Measurements from ENCODE around the gene RXRA.

Gene RXRA

DNA sequence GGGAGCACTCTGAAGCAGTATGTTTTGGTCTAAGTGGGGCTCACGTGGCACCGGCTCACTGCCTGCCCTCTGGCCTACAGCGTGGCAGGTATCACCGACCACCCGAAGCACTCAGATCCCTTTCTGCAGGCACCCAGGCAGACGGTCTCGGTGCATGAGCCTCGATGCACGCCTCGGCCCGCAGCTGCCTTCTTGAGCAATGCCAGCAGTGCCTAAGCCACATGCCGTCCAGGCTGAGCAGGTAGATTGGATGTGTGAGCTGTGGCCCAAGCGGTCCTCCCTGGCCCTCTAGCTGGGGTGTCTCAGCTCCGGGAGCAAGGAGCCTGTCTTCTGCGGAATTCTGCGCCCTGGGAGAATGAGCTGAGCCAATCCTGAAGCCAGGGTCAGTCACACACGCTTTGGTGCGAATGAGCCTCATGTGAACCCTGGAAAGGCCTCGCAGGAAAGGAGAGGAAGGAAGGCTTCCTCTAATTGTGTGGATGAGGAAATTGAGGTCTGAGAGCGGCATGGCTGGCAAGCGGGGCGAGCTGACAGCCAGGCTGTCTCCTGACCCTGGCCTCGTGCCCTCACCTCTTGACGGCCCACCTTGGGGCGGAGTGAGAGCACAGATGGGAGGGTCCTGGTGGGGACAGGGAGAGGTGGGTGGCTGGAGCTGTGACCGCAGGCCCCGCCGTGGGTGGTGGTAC, 14.4 kb downstream of the RXRA start:
- no peak for FAIRE-seq

DNA sequence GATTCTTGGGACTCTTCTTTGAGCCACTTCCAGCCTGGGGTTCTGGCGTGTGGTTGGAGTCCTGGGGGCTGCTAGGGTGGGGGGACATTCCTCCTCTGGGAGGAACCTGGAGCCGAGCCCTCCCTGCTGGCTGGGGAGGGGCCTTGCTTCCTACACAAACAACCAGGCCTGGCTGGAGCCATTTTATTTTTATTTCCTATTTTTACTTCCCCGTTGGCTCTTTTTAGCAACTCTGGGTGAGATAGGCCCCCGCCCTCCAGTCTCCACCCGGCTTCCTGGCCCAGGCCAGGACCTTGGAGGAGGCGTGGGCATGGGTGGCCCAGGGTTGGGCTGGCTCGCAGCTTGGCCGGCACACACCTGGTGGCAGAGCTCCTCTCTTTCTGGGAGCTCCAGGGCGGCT, 15.1 kb downstream of the RXRA start:
- FAIRE-seq = no peak

DNA sequence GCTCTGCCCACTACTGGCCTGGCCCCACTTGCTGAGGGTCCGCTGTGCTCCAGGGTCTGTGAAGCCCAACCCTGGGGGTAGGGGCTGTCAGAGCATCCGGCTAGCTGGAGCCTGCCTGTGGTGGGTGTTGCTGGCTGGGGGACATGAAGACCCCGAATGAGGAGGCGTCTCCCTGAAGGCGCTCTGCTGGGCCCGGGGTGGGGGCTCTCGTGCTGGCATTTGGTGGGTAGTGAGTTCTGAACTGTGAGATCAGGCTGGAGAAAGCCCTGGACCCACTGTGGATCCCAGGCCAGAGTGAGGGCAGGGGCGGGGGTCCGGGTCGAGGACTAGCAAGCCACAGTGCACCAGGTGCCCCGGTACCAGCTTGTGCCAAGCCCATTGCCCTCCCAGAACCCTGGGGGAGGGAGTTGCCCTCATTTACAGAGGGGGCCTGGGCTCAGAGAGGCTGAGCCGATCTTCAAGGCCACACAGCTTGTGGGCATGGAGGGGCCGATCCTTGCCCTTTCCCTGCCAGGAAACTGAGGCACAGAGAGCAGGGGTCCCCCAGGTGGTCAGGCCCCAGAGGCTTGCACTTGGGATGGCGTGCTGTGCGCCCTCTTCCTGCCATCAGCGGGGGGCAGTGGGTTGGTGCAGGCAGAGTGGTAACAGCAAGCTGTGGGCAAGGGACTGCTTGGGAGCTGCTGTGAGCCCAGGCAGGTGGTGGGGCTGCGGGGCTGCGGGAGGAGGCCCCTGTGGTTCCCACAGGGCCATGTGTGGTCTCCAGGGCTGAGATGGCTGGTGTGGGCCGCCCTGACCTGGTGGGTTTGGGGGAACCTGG, 15.9 kb downstream of the RXRA start:
- FAIRE-seq = no peak

DNA sequence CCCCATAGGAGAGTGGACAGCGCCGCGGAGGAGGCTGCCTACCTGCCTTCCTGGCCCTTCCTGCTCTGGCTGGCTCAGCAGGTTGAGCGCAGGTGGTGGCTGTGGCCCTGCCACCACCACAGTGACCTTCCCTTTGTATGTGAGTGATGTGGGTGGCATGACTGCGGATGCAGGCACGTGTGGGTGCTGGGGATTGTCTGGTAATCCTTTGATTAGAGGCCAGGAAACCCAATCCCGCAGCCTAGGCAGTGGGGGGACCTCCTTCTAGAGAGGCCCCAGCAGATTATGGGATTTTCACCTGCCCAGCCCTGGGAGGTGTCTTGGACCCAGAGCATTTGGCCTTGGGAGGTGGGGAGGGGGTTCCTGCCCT, 16.5 kb downstream of the RXRA start:
- no peak for FAIRE-seq

DNA sequence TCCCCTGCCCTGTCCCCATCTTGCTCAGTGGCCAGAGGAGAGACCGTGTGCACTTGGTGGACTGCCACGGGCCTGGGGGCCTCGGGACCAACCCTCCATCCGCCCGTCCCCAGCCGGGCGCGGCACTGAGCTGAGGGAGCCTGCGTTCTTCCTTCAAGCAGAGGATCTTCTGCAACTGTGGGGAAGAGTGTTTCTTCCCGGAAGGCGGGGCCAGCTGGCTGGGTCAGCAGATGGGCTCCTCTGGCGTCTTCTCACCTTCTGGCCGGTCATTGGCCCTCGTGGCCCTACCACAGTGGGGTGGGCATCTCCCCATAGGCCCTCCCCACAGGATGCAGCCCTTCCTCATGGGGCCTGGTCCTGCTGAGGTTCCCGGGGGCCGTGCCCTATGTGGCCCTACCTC, 17.4 kb downstream of the RXRA start:
- FAIRE-seq = no peak

DNA sequence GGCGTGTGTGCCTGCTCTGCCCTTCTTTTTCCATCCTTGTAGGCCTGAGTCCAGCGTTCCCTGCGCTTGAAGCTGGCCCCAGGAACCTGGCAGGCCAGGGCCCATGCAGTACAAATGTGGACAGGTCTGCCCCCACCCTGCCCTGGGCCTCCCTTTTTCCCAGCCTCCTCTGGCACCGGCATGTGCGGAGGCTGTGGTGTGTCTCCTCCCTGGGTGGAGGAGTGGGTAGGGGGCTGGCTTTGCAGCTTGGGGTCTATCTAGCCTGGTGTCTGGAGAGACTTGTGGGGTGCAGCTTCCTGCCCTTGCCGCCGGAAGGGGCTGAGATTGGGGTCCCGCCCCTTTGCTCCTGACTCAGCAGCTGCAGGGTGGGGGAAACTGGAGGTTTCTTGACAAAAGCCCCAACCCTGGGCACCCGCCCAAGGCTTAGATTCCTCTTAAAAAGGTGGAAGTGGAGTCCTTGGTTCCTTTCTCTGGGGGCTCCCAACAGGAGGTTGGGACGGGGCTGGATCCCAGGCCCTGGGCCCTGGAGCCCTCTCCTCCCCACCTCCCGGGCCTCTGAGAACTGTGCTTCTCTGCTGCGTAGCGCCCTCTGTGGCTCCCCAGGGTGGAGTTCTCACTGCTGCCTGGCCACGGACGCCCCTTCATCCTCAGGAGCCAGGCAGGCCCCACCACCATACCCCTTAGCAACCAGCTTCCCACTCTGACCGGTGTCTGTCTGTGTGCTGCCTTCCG, 18.0 kb downstream of the RXRA start:
- FAIRE-seq = no peak

DNA sequence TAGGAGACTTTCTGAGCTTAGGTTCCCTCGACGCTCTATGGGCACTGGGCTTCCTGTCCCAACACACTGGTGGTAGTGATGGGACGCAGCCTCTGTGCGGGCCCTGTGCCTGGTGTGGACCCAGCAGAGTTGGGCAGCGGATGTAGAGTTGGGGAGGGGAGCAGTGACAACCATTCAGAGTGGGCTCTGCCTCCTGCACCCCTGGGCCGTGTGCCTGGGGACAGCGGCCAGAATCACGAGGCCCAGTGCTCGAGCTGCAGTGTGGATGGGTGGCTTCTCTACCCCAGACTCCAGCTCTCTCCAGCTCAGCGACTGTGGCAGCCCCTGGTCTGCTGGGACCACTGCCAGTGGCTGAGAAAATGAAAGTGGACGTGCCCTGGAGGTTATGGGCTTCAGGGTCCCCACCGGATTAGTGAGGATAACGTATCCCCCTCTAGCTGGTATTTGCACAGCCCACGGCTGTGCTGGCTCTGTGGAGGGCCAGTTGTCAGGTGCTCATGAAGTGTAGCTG, 18.6 kb downstream of the RXRA start:
- no peak for FAIRE-seq

DNA sequence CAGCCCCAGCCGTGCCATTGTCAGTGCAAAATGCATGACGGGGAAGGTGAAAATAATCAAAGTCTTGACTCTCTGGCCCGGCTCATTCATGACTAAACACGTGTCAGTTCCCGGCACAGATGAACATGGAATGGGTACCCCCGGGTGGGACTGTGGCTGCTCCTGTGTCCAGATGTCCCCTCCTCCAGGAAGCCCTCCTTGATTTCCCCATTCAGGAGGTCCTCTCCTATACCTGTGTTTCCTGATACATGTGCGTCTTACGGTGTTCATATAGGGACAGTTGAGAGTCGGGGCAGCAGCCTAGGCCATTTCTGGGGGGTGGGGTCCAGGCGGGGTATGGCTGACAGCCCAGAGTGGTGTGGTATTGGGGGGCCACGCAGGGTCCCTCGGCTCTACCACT, 19.5 kb downstream of the RXRA start:
- FAIRE-seq = no peak

DNA sequence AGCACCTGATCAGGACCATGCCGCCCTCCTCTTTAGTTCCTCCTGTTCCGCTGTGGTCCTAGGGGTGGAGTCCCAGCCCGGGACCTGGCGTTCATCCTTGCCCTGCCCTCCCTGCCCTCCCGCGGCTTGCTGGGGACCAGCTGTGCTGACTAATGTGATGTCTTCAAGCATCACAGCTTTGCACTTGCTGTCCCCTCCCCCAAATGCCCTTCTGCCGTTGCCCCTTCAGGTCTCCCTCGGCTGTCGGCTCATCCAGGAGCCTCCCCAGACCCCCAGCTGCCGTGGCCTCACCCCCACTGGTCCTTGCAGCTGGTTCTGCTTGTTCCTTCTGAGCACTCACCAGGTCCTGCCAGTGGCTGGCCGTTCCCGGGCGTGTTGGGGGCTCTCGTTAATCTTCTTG, 19.9 kb downstream of the RXRA start:
- no peak for FAIRE-seq

DNA sequence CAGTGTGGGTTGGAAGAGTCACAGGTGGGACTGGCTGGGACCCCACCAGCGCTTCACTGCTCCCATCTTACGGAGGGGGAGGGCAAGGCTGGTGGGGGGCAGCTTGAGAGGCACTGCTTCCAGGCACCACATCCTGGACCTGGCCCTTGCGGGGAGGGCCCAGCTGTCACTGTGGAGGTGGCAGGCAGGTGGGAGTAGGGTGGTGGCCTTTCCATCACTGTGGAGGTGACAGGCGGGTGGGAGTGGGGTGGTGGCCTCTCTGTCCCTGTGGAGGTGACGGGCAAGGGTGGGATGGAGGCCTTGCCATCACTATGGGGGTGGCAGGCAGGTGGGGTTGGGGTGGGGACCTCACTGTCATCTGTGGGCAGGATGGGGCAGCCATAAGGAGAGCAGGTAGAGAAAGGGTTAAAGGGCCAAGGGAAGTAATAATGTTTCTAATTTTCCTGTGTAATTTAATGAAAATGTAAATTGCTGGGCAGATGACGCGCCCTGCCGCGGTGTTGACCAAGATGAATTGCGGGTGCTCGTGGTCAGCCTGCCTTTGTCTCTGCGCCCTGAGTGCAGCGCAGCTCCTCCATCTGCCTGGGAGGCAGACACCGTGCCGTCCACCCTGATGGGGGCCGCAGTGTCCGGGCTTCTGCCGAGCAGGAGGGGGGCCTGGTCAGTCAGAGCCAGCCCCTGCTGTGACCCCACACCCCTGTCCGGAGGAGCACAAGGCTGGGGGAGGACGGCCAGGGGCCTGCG, 20.8 kb downstream of the RXRA start:
- no peak for FAIRE-seq

DNA sequence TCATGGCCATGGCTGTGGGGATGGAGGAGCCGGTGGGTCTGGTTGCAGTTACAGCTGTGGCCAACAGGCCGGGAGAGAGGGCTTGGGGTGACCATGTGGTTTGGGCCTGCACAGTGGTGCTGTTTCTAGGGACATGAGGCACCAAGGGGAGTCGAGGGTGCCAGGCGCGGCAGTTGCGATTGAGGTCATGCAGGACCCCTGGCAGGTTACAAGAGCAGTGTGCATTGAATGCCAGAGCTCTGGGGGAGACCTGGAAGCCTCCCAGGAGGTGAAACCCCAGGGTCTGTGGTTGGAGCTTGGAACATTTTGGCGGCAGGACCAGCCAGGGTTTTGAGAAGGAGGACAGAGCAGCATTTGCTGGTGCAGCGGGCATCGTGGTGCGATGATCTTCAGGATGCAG, 21.7 kb downstream of the RXRA start:
- no peak for FAIRE-seq

DNA sequence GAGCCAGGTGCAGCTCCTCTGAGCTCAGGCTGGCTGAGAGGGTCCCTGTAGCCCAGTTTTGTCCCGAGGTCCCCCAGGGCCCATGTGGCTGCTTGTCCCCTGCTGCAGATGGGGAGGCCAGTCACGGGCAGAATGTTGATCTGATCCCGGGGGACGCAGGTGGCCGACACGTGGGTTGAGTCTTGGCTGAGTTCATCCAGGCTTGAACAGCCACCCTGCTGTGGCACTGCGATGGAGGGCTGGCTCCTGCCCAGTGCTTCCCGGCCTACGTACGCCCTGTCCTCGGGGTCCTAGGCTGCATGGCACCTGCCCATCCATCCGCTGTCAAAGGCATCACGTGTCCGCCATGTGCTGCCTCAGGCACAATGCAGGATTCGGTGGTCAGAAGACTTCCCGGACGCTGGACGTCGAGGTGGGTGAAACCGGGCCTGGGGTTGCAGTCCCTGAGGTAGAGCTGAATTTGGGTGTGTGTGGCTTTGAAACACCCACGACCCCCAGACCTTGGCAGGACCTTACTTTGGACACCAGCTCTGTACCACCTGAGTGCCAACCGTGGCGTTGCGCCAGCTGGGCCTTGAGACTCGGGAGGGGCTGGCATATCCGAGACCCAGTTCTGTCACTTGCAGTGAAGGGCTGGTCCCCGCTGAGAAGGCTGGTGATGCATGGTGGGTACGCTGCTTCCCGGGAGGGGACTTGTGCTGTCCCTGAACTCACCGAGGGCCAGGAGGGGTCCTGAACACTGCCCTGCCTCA, 22.3 kb downstream of the RXRA start:
- FAIRE-seq = no peak

DNA sequence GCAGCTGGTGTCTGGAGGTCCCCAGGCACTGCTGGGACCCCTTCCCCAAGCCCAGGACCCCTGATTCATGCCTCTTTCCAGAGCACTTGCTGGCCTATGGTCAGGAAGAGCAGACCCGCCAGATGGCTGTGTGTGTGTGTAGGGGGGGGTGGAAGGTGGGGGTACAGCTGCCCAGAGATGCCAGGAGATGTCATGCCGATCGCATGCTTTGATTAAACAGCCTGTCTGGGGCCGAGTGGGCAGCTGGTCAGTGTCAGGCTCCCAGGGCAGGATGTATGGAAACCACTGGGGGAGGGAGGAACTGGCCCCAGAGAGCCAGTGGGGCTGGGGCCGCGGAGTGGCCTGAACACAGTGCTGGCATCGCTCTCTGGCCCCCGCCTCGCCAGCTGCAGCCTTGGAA, 23.7 kb downstream of the RXRA start:
- no peak for FAIRE-seq

DNA sequence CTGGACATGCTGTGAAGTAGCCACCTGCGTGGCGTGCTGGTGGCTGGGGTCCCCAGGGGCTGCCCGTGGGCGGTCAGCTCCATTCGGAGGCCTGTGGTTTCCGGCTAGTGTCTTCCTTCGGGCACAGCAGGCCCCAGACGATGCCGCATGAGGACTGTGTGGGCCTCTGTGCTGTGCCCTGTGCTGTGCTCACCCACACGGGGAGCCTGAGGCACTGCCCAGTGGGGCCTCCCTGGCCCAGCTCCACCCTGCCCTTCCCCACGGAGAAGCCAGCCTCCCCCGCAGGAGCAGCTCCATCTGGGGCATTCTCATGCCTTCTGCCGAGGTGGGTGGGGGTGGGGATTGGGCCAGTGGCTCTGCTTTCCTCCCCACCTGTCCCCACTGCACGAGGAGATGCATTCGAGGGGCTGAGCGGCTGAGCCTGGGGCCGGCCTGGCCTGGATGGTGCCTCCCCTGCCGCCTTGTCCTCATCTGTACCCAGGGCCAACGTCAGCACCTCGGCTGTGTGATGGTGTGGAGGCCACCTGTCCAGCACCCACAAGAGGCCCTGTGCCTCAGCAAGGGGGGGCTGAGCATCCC, 24.2 kb downstream of the RXRA start:
- FAIRE-seq = no peak

DNA sequence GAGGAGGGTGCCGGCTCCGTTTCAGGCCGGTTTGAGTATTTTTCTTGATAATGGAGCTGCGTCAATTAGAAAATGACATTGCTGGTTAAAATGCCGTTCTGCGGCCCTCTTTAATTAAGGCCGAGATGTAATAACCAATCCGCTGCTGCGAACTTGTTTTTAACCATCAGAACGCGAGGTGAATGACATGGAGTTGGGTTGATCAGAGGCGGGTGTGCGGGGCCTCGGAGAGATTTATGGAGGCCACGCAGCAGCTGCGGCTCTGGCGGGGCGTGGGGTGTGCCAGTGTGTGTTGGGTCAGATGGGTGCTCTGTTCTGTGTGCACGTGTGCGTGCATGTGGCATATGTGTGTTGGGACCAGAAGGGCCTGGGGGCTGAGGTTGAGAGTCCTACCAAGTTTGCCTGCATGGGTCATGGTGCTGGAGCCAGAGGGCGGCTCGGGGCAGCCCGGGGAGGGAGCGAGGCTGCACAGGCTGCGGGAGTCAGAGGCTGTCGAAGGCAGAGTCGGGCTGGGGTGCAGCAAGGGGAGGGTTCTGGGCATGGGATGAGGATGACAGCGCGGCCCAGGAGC, 25.4 kb downstream of the RXRA start:
- FAIRE-seq = no peak

DNA sequence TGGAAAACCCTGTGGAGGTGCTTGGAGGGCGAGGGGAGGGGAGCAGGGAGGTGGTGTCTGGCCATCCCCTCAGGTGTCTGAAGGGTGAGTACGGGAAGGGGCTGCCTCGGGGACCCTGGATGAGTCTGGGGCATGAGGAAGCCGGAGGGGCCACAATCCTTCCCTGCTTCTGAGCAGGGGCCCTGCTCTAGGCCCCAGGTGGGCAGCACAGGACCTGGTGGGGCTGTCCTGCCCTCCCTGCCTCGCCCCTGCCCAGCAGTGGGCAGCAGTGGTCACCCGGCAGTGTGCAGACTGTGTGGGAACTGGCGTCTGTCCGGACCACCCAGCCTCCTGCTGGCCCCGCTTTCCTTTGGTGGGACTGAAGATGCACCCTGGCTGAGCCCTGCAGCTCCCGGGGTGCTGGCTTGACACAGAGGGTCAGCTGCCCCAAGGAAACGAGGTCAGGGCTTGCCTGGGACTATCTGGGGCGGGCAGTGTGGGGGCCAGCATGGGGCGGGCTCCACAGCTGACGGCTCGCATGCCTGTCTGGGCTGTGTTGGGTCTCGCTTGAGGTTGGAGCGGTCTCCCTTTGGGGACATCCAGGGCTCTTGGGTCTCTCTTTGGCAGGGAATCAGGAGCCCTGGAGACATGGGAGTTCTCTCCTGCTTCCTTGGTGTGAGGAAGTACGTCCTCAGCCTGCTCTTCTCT, 26.1 kb downstream of the RXRA start:
- FAIRE-seq = no peak

DNA sequence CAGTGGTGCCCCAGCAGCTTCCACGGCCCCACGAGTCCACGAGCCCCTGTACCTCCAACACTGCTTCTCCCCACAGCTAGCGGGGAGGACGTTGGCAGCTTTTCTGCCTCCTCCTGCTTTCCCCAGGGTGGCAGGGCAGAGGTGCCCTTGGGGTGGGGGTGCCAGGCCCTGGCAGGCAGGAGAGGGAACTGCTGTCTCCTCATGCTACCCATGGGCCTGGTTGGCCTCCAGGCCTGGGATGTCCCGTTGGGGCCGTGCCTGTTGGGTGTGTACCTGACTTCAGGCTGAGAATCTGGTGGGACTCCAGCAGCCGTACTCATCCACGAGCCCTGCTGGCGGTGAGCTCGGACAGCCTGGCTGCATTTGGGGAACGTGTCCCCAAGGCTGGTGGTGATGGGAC, 27.3 kb downstream of the RXRA start:
- FAIRE-seq = no peak

DNA sequence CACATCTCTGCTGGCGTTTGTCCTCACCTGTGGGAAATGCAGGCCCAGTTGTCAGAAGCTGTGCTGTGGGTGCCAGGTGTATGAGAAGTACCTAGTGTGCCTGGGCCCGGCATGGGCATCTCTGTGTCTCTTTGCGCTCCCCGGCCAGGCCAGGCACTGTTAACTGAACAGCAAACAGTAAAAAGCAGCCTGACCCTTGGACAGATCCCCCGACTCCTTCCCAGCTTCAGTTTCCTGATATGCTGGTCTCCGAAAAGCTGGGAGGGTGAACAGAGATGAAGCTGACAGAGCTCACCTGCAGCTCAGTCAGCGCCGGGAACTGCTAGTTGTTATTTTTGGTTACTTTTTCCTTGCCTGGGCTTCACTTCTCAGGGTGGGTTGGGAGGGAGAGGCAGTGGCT, 28.9 kb downstream of the RXRA start:
- FAIRE-seq = no peak

DNA sequence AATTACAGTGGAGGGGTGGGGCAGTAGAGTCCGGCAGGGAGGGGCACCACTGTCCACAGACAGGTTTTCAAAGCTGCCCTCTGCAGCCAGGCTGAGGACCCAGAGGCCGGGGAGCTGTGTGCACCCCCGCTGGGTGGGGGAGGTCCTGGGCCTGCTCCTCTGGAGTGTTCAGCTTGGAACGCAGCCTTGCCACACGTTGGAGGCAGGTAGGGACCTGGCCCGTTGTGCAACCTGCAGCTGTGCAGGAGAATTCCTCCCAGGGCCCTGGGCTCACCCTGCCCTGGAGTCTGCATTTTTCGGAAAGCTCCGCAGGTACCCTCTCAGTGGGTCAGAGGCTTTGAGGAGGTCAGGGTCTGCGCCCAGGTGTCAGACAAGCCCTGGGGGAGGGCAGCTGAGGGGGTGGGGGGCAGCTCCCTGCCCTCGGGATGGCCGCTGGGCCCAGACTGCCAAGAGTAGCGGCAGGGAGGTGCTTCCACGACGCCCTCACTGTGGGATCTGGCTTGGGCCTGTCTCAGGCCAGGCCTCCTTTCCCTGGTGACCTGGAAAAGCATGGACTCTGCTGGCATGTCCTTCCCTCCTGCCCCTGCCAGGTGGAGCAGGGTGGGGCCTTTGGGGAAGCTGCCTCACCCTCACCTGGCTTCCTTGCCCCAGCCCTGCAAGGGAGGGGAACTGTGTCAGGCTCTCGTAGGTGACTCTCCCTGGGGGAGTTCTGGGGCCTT, 29.5 kb downstream of the RXRA start:
- FAIRE-seq = no peak
